ENCODE measurements around the gene MRPL34.

MRPL34 gene

DNA sequence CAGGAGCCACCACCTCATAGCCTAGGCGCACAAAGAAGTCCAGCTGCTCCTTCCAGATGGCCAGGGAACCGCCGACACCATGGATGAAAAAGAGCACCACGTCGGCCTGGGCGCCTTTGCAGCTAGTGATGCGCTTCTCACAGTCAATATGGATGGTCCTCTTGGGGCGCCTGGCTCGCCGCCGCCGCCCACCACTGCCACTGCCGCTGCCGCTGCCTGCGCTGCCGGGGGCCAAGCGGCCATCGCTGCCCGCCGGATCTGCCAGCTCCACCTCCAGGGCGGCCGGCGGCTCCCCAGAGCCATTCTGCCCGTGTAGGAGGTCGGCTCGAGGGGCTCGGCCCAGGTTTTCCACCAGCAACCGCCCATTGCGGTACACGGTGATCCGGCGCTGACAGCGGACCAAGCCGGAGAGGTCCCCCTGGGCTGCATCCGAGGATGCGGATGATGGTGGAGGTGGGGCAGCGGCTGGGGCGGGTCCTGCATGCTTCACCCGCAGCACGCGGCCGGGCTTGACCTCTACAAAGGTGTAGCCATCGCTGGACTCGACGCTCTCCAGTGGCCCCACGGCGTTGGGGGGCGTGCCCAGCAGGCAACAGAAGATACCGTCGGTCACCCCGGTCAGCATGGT is 4.6 kb upstream of the MRPL34 start:
- no peaks in the 10 kb centered on the region for H3K9me3 Mint-ChIP-seq
- peaks cover 29% of the 10 kb centered on the region for H3K4me1 Mint-ChIP-seq
- no peak overlapping the region for H3K4me3 Mint-ChIP-seq
- H3K27me3 Mint-ChIP-seq, result no peaks in the 10 kb centered on the region
- H3K36me3 Mint-ChIP-seq, result no peaks in the 10 kb centered on the region
- H3K27ac Mint-ChIP-seq, result no peak overlapping the region

DNA sequence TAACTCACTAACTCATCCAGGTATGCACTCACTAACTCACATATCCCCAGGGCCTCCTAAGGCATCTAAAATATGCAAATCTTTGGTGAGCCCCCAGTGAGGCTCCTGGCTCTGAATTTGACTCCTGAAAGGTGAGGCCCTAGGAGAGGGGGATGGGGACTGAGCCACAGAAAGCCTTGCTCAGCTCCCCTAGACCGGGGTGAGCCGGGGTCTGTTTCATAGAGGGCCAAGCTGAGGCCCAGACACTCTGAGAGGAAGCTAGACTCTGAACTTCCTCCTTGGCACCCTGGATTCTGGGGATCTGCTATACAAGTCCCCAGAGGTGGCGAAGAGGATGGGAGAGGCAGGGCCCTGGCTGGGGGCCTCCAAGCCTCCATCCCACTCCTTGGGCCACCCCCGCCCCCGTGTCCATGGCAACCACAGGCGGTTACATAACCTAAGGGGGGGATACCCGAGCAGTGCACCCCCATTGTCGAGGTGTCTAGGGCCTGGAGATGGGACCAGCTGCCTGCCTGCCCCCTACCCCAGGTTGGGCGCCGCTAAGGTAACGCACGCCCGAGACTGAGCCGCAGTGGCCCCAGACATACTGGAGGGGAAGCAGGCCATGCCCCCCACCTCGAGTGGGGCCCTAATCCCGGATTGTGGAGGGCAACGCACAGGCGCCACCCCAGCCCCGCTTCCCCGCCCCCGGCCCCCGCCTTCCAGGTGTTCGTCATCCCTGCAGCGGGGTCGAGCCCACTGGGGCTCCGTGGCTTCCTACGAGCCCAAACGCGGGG is 3.1 kb upstream of the MRPL34 start:
- Mint-ChIP-seq H3K4me3 (peak overlapping the region; percentile 78), H3K9me3 (no peaks in the 10 kb centered on the region), H3K27me3 (no peaks in the 10 kb centered on the region), H3K27ac (peak overlapping the region; percentile 30), H3K36me3 (no peaks in the 10 kb centered on the region), H3K4me1 (peaks cover 37% of the 10 kb centered on the region)

GRCh38 chr19:17303167-17303939 is 2.3 kb upstream of the MRPL34 start, which contains the start of gene ABHD8:
TSS of gene ABHD8 (minus strand) at chr19:17303425. CDS start at chr19:17301616, 1,809 bp downstream.
- Mint-ChIP-seq H3K4me3 (peak within 1 kb of the TSS; percentile 78), H3K27ac (peak within 1 kb of the TSS; percentile 30), H3K27me3 (no peaks in the 10 kb centered on the region), H3K9me3 (no peaks in the 10 kb centered on the region), H3K4me1 (peaks cover 43% of the 10 kb centered on the region), H3K36me3 (no peaks in the 10 kb centered on the region)

GRCh38 chr19:17303940-17304267 is 1.8 kb upstream of the MRPL34 start:
- H3K9me3 Mint-ChIP-seq, result no peaks in the 10 kb centered on the region
- H3K36me3 Mint-ChIP-seq, result no peaks in the 10 kb centered on the region
- peak overlapping the region; percentile 78 for H3K4me3 Mint-ChIP-seq
- H3K27ac Mint-ChIP-seq, result no peak overlapping the region
- peaks cover 43% of the 10 kb centered on the region for H3K4me1 Mint-ChIP-seq
- no peaks in the 10 kb centered on the region for H3K27me3 Mint-ChIP-seq

DNA sequence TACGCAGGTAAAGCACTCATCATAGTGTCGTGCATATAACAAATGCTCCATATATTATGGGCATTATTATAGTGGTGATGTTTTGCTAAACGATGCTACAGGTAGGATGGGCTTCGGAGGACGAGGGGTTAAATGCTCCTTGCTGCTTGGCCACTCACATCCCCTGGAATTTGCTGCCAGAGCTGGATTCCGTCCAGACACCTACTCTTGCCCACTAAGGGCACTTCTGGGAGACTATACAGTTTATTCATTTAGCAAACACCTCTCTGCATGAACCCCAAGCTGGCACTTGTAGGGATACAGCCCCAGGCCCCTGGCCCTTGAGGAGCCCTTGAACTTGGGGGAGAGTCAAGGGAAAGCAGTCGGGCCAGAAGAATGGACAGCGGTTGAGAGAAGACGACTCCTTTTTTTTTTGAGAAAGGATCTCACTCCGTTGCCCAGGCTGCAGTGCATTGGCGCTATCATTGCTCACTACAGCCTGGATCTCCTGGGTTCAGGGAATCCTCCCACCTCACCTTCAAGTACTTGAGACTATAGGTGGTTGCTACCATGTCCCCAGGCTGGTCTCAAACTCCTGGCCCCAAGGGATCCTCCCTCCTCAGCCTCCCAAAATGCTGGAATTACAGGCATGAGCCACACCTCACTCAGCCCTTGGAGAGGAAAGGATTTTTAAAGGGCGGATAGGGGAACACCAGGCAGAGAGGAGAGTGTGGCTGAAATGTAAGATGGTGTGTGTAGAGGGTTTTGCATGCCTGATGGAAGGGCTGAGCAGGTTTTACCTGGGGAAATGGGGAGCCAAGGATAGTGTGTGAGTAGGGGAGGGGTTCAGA is 1.1 kb upstream of the MRPL34 start:
- peak overlapping the region; percentile 91 for H3K4me3 Mint-ChIP-seq
- no peaks in the 10 kb centered on the region for H3K27me3 Mint-ChIP-seq
- peaks cover 49% of the 10 kb centered on the region for H3K4me1 Mint-ChIP-seq
- H3K27ac Mint-ChIP-seq, result peak overlapping the region; percentile 88
- H3K9me3 Mint-ChIP-seq, result no peaks in the 10 kb centered on the region
- no peaks in the 10 kb centered on the region for H3K36me3 Mint-ChIP-seq

GRCh38 chr19:17305216-17305516 is 506 bp upstream of the MRPL34 start:
- Mint-ChIP-seq H3K27me3 (no peaks in the 10 kb centered on the region), H3K36me3 (no peaks in the 10 kb centered on the region), H3K4me1 (peaks cover 50% of the 10 kb centered on the region), H3K9me3 (no peaks in the 10 kb centered on the region), H3K27ac (no peak overlapping the region), H3K4me3 (peak overlapping the region; percentile 91)

- Mint-ChIP-seq H3K27ac (peak overlapping the region; percentile 86), H3K27me3 (no peaks in the 10 kb centered on the region), H3K4me3 (peak overlapping the region; percentile 91), H3K4me1 (peaks cover 58% of the 10 kb centered on the region), H3K9me3 (no peaks in the 10 kb centered on the region), H3K36me3 (no peaks in the 10 kb centered on the region)
Observed at GRCh38 chr19:17306285-17306714, 628 bp downstream of the MRPL34 start.

DNA sequence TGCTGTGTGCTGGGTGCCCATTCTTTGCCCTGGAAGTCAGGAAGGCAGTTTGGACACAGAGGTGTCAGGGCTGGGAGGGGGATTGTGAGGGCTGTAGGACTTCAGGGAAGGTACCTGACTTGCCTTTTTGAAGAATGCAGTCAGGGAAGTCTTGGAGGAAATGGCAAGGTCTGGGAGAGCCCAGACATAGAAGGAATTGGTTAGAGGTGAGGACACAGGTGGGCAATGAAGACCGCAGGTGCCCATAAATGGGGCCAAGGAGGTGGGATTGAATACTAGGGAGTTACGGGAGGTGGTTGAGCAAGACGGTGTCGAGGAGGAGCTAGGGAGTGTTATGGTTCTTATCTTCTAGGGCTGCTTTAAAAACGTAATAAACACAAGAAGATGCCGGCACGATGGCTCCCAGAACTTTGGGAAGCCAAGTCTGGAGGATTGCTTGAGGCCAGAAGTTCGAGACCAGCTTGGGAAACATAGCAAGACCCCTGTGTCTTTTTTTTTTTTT is 2.3 kb downstream of the MRPL34 start:
- Mint-ChIP-seq H3K27ac (peak overlapping the region; percentile 72), H3K4me1 (peaks cover 55% of the 10 kb centered on the region), H3K36me3 (no peaks in the 10 kb centered on the region), H3K27me3 (no peaks in the 10 kb centered on the region), H3K4me3 (peak overlapping the region; percentile 57), H3K9me3 (no peaks in the 10 kb centered on the region)

GRCh38 chr19:17309198-17309964 is 3.7 kb downstream of the MRPL34 start, which contains the start of gene DDA1:
TSS of gene DDA1 (plus strand) at chr19:17309563. CDS start at chr19:17309655, 92 bp downstream.
- peaks cover 50% of the 10 kb centered on the region for H3K4me1 Mint-ChIP-seq
- H3K9me3 Mint-ChIP-seq, result no peaks in the 10 kb centered on the region
- H3K27me3 Mint-ChIP-seq, result no peaks in the 10 kb centered on the region
- no peaks in the 10 kb centered on the region for H3K36me3 Mint-ChIP-seq
- H3K27ac Mint-ChIP-seq, result peak within 1 kb of the TSS; percentile 97
- H3K4me3 Mint-ChIP-seq, result peak within 1 kb of the TSS; percentile 99

GRCh38 chr19:17309965-17310461 is 4.3 kb downstream of the MRPL34 start:
- Mint-ChIP-seq H3K36me3 (no peaks in the 10 kb centered on the region), H3K4me3 (peak overlapping the region; percentile 99), H3K27me3 (no peaks in the 10 kb centered on the region), H3K27ac (peak overlapping the region; percentile 97), H3K9me3 (no peaks in the 10 kb centered on the region), H3K4me1 (peaks cover 43% of the 10 kb centered on the region)

- Mint-ChIP-seq H3K4me1 (peaks cover 35% of the 10 kb centered on the region), H3K36me3 (peaks cover 2% of the 10 kb centered on the region), H3K27ac (no peak overlapping the region), H3K4me3 (peak overlapping the region; percentile 62), H3K27me3 (no peaks in the 10 kb centered on the region), H3K9me3 (no peaks in the 10 kb centered on the region)
Observed at GRCh38 chr19:17311455-17312188, 6.0 kb downstream of the MRPL34 start.

- H3K4me3 Mint-ChIP-seq, result no peak overlapping the region
- H3K36me3 Mint-ChIP-seq, result peaks cover 2% of the 10 kb centered on the region
- no peaks in the 10 kb centered on the region for H3K27me3 Mint-ChIP-seq
- H3K4me1 Mint-ChIP-seq, result peaks cover 33% of the 10 kb centered on the region
- no peaks in the 10 kb centered on the region for H3K9me3 Mint-ChIP-seq
- no peak overlapping the region for H3K27ac Mint-ChIP-seq
Observed at GRCh38 chr19:17312189-17313113, 6.8 kb downstream of the MRPL34 start.

DNA sequence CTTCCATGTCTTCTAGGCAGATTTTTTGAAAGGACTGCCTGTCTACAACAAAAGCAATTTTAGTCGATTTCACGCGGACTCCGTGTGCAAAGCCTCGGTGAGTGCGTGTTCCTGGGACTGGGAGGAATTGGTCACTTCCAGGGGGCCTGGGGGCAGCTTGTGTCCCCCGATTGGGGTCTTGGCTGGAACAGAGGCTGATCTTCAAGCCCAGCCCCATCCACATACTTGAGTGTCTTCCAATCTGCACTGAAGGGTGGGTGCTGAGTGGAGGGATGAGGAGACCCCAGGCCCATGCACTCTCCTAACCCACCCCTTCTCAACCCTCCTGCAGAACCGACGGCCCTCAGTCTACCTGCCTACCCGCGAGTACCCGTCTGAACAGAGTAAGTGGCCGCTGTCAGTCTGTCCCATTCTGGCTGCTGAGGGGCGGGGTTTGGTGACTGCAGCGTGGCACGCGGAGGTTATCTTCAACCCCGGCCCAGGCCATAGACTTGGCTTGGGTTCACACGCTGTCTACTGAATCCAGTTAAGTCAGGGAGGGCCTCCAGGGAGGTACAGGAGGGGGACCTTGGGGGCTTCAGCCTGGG is 8.4 kb downstream of the MRPL34 start:
- Mint-ChIP-seq H3K4me3 (no peak overlapping the region), H3K9me3 (no peaks in the 10 kb centered on the region), H3K27ac (no peak overlapping the region), H3K4me1 (peaks cover 23% of the 10 kb centered on the region), H3K27me3 (no peaks in the 10 kb centered on the region), H3K36me3 (peaks cover 2% of the 10 kb centered on the region)

All from activated naive CD4-positive, alpha-beta T cell treated with anti-CD3 and anti-CD28 coated beads, Interleukin-2, amount 50 U/mL, for 24 hours (primary cell).